Activated CD4-positive, alpha-beta T cell treated with anti-CD3 and anti-CD28 coated beads for 24 hours (primary cell): ENCODE data around the gene PAQR4.

Experiments
- DNase-seq, 2 donors: peaks; one replicate each; pipeline ENCODE4 v3.0.0-alpha.2; 2020; ENCODE audit warnings: low read depth in 2 of 2

Gene PAQR4

GRCh38 chr16:3021449-3022207 is 52.5 kb downstream of the PAQR4 start:
- DNase-seq: peak; percentile 79 to 87

- peak; percentile 85 to 91 for DNase-seq
These were observed 53.1 kb downstream of the PAQR4 start for GRCh38 chr16:3022208-3022683.

- DNase-seq: no peak
These were observed 53.7 kb downstream of the PAQR4 start for GRCh38 chr16:3022684-3023414.
